ENCODE measurements around the gene B4GALT4.
A peak's percentile ranks its signal among the peaks of the same experiment; 100 is the strongest.

Gene B4GALT4

DNA sequence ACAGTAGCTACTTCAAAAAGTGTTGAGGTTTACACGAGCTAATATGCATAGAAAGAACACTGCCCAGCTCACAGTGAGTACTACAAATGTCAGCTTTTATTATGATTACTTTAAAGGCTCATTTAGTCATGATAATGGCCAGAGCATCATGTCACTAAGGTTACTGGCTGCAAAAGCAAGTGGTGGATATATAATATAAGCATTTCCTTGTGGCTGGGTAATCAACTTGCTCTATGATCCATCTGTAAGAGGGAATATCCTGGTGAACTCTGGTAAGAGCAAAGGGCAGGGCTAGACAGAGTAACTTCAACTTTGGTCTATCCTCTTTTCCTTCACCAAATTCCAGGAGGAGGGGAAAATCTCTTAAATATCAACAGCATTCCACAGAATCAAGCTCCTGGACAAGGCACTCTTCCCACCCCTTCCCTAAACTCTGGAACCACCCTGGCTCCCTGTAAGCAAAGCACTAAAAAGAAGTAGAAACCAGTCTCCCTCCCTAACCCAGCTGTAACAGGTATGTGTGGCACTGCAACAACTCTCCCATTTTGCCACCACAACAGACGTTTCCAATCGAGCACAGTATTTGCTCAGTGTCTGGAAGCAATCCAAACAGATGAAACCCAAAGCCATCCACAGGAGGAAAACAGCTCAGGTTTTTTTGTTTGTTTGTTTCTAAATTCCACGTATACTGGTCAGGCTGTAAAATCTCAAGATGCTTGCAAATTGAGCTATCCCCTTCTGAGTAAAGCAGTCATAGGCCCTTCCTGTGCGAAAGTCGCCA is 13.4 kb downstream of the B4GALT4 start:
- H3K4me3 ChIP-seq (ENCODE audit: low read length): no peak overlapping the region
- TF ChIP-seq, protein P1, sequence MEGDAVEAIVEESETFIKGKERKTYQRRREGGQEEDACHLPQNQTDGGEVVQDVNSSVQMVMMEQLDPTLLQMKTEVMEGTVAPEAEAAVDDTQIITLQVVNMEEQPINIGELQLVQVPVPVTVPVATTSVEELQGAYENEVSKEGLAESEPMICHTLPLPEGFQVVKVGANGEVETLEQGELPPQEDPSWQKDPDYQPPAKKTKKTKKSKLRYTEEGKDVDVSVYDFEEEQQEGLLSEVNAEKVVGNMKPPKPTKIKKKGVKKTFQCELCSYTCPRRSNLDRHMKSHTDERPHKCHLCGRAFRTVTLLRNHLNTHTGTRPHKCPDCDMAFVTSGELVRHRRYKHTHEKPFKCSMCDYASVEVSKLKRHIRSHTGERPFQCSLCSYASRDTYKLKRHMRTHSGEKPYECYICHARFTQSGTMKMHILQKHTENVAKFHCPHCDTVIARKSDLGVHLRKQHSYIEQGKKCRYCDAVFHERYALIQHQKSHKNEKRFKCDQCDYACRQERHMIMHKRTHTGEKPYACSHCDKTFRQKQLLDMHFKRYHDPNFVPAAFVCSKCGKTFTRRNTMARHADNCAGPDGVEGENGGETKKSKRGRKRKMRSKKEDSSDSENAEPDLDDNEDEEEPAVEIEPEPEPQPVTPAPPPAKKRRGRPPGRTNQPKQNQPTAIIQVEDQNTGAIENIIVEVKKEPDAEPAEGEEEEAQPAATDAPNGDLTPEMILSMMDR (conservative IDR thresholded peaks at IDR 0.05; ENCODE audit: low read length): no peak
- DNase-seq (ENCODE audit: low read depth): peak; percentile 56

DNA sequence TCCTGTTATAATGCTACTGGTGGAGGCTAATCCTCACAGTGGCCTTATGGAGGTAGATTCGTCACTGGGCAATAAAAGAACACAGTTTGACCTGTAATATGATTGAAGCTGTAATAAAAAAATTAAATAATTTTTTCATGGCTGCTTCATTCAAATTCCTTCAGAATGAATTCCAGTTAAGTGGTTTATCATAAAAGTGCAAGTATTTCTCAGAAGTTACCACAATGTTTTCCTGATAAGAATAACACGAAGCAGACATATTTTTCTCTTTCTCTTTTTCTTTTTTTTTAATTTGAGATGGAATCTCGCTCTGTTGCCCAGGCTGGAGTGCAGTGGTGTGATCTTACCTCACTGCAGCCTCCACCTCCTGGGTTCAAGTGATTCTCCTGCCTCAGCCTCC is 15.6 kb downstream of the B4GALT4 start:
- DNase-seq (ENCODE audit: low read depth): no peak
- no peak overlapping the region for H3K4me3 ChIP-seq (ENCODE audit: low read length)
- TF ChIP-seq, protein P1 (conservative IDR thresholded peaks at IDR 0.05; ENCODE audit: low read length): no peak

DNA sequence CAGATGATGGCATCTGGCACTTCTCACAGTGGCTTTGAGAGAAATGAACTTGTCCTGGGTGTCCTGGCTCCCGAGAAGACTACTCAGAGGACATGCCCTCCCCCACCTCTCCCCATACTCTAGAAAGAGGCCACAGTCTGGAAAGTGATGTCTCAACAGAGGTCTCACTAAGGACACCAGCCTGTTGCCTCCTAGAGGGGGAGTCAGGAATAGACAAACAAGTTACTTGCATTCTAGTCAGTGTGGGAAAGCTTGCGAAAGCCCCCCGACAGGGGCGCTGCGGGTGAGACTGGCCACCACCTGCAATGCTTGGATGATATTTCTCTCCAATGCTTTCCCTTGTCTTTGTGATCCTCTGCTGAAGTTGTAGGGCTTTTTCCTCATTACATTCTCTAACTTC is 17.2 kb downstream of the B4GALT4 start:
- TF ChIP-seq, protein P1 (conservative IDR thresholded peaks at IDR 0.05; ENCODE audit: low read length): no peak; the same call in 1 of the 2 replicates
- H3K4me3 ChIP-seq (ENCODE audit: low read length): no peak overlapping the region
- no peak for DNase-seq (ENCODE audit: low read depth)

DNA sequence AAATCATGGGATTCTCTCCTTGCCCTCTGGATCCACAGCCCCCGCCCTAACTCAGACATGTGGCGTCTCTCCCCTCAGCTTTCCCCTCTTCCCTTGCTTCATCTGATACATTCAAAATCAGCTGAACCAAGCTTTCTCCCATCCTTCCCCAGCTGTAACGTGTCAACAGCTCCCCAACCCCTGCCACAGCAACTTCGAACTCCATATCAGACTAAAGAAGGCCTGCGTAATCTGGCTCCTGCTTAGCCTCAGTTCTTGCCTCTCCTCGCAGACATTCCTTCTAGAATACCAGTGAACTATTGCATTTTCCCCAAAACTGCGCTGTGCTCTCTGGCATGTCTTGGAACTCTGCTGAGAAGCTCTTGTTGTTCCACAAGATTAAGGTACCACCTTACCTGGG is 18.3 kb downstream of the B4GALT4 start:
- DNase-seq (ENCODE audit: low read depth): no peak
- TF ChIP-seq, protein P1 (conservative IDR thresholded peaks at IDR 0.05; ENCODE audit: low read length): no peak
- no peak overlapping the region for H3K4me3 ChIP-seq (ENCODE audit: low read length)

DNA sequence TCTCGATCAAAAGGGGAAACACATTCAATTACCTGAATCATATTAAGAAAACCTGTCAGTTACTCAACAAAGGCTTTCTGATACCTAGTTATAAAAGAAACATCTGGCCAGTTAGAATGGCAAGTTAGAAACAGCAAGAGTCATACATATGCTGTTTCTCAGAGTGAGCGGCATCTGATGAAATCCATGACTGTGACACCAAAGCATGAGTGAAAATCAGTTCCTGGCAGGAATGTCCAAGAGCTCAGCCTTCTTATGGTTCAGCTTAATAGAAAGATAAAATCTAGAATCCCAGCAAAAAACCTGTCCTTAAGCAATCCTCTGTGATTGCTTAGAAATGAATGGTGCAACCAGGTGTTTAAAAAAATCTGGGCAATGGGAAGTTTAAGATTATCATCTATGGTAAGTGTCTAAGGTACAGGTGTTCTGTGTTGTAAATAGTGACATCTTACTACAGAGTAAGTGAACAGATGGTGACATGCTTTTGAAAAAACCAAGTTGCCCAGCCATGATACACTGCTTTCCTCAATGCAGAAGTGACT is 18.8 kb downstream of the B4GALT4 start:
- TF ChIP-seq, protein P1 (conservative IDR thresholded peaks at IDR 0.05; ENCODE audit: low read length): no peak
- no peak overlapping the region for H3K4me3 ChIP-seq (ENCODE audit: low read length)
- DNase-seq (ENCODE audit: low read depth): peak; percentile 73

DNA sequence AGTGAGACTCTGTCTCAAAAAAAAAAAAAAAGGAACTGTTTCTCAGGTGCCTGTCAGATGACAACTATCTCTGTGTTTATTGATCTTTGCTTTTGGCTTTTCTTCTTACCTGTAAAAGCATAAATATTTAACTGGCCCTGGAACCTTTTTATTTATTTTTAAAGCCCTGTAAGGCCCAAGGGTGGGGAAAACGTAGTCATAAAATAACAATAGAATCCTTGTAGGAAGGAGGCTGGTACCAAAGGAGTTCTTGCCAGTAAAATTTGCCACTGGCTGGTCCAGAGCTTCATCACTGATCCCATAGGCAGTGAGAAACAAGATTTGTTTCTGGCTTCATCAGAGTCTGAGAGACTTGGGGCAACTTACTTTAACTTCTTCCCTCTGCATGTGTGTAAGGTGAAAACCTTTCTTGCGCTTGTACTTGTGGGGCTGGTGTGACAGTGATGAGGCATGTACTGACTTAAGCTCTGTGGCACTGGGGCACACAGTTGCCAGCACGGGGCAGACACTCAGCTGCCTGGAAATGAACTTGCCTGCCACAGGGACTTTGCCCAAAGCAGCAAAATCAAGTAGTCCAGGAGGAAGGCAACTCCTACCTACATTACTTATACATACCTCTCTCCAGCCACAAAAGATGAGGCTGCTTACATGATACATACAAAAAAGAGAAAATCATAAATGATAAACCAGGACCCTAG is 19.6 kb downstream of the B4GALT4 start:
- H3K4me3 ChIP-seq (ENCODE audit: low read length): no peak overlapping the region
- TF ChIP-seq, protein P1 (conservative IDR thresholded peaks at IDR 0.05; ENCODE audit: low read length): no peak
- no peak for DNase-seq (ENCODE audit: low read depth)
